ENCODE data around the gene FGGY.

DNA sequence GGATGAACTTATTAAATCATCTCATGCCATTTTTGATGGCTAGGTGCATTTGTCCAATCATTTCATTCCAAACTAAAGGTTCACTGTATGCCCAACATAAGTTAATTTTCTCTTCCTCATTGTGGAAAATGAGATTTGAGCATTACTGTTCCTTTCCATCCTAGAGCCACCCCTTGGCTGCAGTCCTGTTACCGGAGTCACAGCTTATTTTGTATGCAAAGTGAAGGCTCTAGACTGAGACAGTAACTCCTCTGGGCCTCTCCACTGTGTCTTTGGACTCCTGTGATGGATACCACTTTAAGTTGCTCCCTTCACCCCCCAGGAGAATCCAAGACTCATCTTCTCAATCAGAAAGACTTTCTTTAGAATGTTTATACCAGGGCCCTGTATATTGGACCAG is 59.7 kb downstream of the FGGY start:
- TF ChIP-seq, protein P1, sequence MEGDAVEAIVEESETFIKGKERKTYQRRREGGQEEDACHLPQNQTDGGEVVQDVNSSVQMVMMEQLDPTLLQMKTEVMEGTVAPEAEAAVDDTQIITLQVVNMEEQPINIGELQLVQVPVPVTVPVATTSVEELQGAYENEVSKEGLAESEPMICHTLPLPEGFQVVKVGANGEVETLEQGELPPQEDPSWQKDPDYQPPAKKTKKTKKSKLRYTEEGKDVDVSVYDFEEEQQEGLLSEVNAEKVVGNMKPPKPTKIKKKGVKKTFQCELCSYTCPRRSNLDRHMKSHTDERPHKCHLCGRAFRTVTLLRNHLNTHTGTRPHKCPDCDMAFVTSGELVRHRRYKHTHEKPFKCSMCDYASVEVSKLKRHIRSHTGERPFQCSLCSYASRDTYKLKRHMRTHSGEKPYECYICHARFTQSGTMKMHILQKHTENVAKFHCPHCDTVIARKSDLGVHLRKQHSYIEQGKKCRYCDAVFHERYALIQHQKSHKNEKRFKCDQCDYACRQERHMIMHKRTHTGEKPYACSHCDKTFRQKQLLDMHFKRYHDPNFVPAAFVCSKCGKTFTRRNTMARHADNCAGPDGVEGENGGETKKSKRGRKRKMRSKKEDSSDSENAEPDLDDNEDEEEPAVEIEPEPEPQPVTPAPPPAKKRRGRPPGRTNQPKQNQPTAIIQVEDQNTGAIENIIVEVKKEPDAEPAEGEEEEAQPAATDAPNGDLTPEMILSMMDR (IDR thresholded peaks at IDR 0.05; ENCODE audit: low read depth, low read length): no peak
- no peak for TF ChIP-seq POLR2A (IDR thresholded peaks at IDR 0.05; ENCODE audit: extremely low read depth, insufficient read length)
